Trophoblast cell (in vitro differentiated cells and primary cell): ENCODE results near the gene TSHZ2.
A peak's percentile ranks its signal among the peaks of the same experiment; 100 is the strongest.

Experiments used
- DNase-seq, 2 donors: peaks; one replicate each; pipeline ENCODE4 v3.0.0-alpha.2; 2016
- H2AFZ ChIP-seq: 2 replicates; pipeline ENCODE4 v1.6.1; 2013; ENCODE audit warnings: low read length, moderate library complexity, mild to moderate bottlenecking; ENCODE audit not compliant: insufficient read depth, poor library complexity
- H2AK5ac ChIP-seq: 2 replicates; pipeline ENCODE4 v1.6.1; 2013; ENCODE audit warnings: mild to moderate bottlenecking, low read length
- H2BK120ac ChIP-seq: 2 replicates; pipeline ENCODE4 v1.6.1; 2013; ENCODE audit warnings: low read length, mild to moderate bottlenecking, moderate library complexity; ENCODE audit not compliant: insufficient read depth, poor library complexity
- H2BK12ac ChIP-seq: 2 replicates; pipeline ENCODE4 v1.6.1; 2013; ENCODE audit warnings: mild to moderate bottlenecking, low read length, moderate library complexity
- H2BK5ac ChIP-seq: 2 replicates; pipeline ENCODE4 v1.6.1; 2013; ENCODE audit warnings: low read length, low read depth, moderate library complexity, mild to moderate bottlenecking; ENCODE audit not compliant: poor library complexity
- H3K14ac ChIP-seq: 2 replicates; pipeline ENCODE4 v1.6.1; 2013; ENCODE audit warnings: mild to moderate bottlenecking, low read length
- H3K18ac ChIP-seq: 2 replicates; pipeline ENCODE4 v1.6.1; 2013; ENCODE audit warnings: mild to moderate bottlenecking, low read length
- H3K23ac ChIP-seq: 2 replicates; pipeline ENCODE4 v1.6.1; 2013; ENCODE audit warnings: low read length
- H3K27ac ChIP-seq: 2 replicates; pipeline ENCODE4 v1.5.1; 2013; ENCODE audit warnings: low read depth, mild to moderate bottlenecking, inconsistent platforms, low read length, moderate library complexity
- H3K27me3 ChIP-seq: 2 replicates; pipeline ENCODE4 v1.6.1; 2013; ENCODE audit warnings: inconsistent platforms, mild to moderate bottlenecking, low read length, moderate library complexity; ENCODE audit not compliant: insufficient read depth
- H3K36me3 ChIP-seq, 2 experiments: 1 replicate in 1 of 2; 2 replicates in 1 of 2; pipeline ENCODE4 v1.6.1; 2013; ENCODE audit warnings: low read length in 2 of 2, mild to moderate bottlenecking in 2 of 2, moderate library complexity in 1 of 2; ENCODE audit not compliant: insufficient read depth in 2 of 2, control insufficient read depth in 1 of 2
- H3K4ac ChIP-seq: 2 replicates; pipeline ENCODE4 v1.6.1; 2013; ENCODE audit warnings: low read depth, mild to moderate bottlenecking, low read length, moderate library complexity
- H3K4me1 ChIP-seq, 2 experiments: 1 replicate in 1 of 2; 2 replicates in 1 of 2; pipeline ENCODE4 v1.6.1; 2013; ENCODE audit warnings: low read length in 2 of 2, mild to moderate bottlenecking in 2 of 2, moderate library complexity in 1 of 2; ENCODE audit not compliant: insufficient read depth in 2 of 2, control insufficient read depth in 1 of 2
- H3K4me2 ChIP-seq: 2 replicates; pipeline ENCODE4 v1.6.1; 2013; ENCODE audit warnings: inconsistent platforms, mild to moderate bottlenecking, low read length, moderate library complexity
- H3K4me3 ChIP-seq: 2 replicates; pipeline ENCODE4 v1.5.1; 2013; ENCODE audit warnings: mild to moderate bottlenecking, low read depth, low read length, inconsistent platforms
- H3K79me1 ChIP-seq: one replicate; pipeline ENCODE4 v1.6.1; 2013; ENCODE audit warnings: low read length
- H3K79me2 ChIP-seq: 2 replicates; pipeline ENCODE4 v1.6.1; 2013; ENCODE audit warnings: low read length, mild to moderate bottlenecking; ENCODE audit not compliant: control insufficient read depth, insufficient read depth, poor library complexity
- H3K9ac ChIP-seq: 2 replicates; pipeline ENCODE4 v1.6.1; 2013; ENCODE audit warnings: mild to moderate bottlenecking, low read length
- H3K9me3 ChIP-seq: 2 replicates; pipeline ENCODE4 v1.6.1; 2013; ENCODE audit warnings: low read depth, mild to moderate bottlenecking, control low read depth, inconsistent platforms, low read length; ENCODE audit not compliant: insufficient read depth
- H4K12ac ChIP-seq: 2 replicates; pipeline ENCODE4 v1.6.1; 2013; ENCODE audit warnings: low read depth, mild to moderate bottlenecking, low read length, moderate library complexity
- H4K8ac ChIP-seq: 2 replicates; pipeline ENCODE4 v1.6.1; 2013; ENCODE audit warnings: low read depth, mild to moderate bottlenecking, low read length, moderate library complexity
- H4K91ac ChIP-seq: one replicate; pipeline ENCODE4 v1.6.1; 2013; ENCODE audit warnings: low read depth, mild to moderate bottlenecking, low read length, moderate library complexity
- WGBS: extraction: QIAGEN DNeasy Blood & Tissue Kit; methylation state at CpG from one replicate; pipeline ENCODE4 v1.1.7; 2013; ENCODE audit warnings: missing lambda C conversion rate; ENCODE audit not compliant: insufficient read length, insufficient coverage; ENCODE audit errors: extremely low coverage; 5-methylcytosine and 5-hydroxymethylcytosine counted together

TSHZ2 gene

GRCh38 chr20:53329781-53330180 is 357.6 kb downstream of the TSHZ2 start:
- Histone ChIP-seq H3K9me3 (no peaks in the 10 kb centered on the region), H3K36me3 (no peaks in the 10 kb centered on the region), H3K4me2 (no peak overlapping the region), H3K18ac (no peak overlapping the region), H2AFZ (no peak overlapping the region), H3K4ac (no peak overlapping the region), H4K91ac (no peak overlapping the region), H3K27ac (no peak overlapping the region), H4K8ac (no peak overlapping the region), H3K4me3 (no peak overlapping the region), H2BK12ac (no peak overlapping the region), H3K79me2 (peaks cover 2% of the 10 kb centered on the region), H3K9ac (no peak overlapping the region), H2BK5ac (no peak overlapping the region), H3K14ac (no peak overlapping the region), H3K23ac (no peak overlapping the region), H2AK5ac (no peak overlapping the region), H3K79me1 (peaks cover 12% of the 10 kb centered on the region), H3K27me3 (no peaks in the 10 kb centered on the region), H3K4me1 (peaks cover 10 to 12% of the 10 kb centered on the region in 2 experiments), H4K12ac (no peak overlapping the region), H2BK120ac (no peak overlapping the region)
- no peak for DNase-seq
- WGBS, result no CpG with 5 or more reads among the region's 1 CpG

- Histone ChIP-seq H3K14ac (no peak overlapping the region), H3K9me3 (no peaks in the 10 kb centered on the region), H3K4me2 (no peak overlapping the region), H3K27ac (no peak overlapping the region), H3K27me3 (no peaks in the 10 kb centered on the region), H4K91ac (no peak overlapping the region), H3K23ac (no peak overlapping the region), H3K4me1 (peaks cover 13 to 18% of the 10 kb centered on the region in 2 experiments), H3K36me3 (no peaks in the 10 kb centered on the region), H3K18ac (no peak overlapping the region), H2BK120ac (no peak overlapping the region), H2BK5ac (no peak overlapping the region), H3K9ac (no peak overlapping the region), H4K8ac (no peak overlapping the region), H3K79me2 (peaks cover 2% of the 10 kb centered on the region), H2AFZ (no peak overlapping the region), H3K4me3 (no peak overlapping the region), H2BK12ac (no peak overlapping the region), H2AK5ac (no peak overlapping the region), H4K12ac (no peak overlapping the region), H3K79me1 (peaks cover 14% of the 10 kb centered on the region), H3K4ac (no peak overlapping the region)
- DNase-seq, result no peak
- WGBS, result no CpG with 5 or more reads among the region's 6 CpGs
These were observed 358.5 kb downstream of the TSHZ2 start for GRCh38 chr20:53330601-53331140.

GRCh38 chr20:53331151-53331973 is 359.2 kb downstream of the TSHZ2 start:
- Histone ChIP-seq H3K14ac (peak overlapping the region; percentile 64), H3K23ac (no peak overlapping the region), H3K79me2 (peaks cover 2% of the 10 kb centered on the region), H3K18ac (peak overlapping the region; percentile 70), H3K9ac (no peak overlapping the region), H4K91ac (peak overlapping the region; percentile 65), H4K8ac (no peak overlapping the region), H3K27ac (no peak overlapping the region), H2BK120ac (peak overlapping the region; percentile 78), H3K79me1 (peaks cover 14% of the 10 kb centered on the region), H2BK12ac (peak overlapping the region; percentile 93), H3K4me3 (no peak overlapping the region), H3K4me2 (no peak overlapping the region), H3K9me3 (no peaks in the 10 kb centered on the region), H3K4me1 (peaks cover 13 to 18% of the 10 kb centered on the region in 2 experiments), H3K4ac (no peak overlapping the region), H4K12ac (no peak overlapping the region), H3K27me3 (no peaks in the 10 kb centered on the region), H2AFZ (no peak overlapping the region), H2AK5ac (no peak overlapping the region), H2BK5ac (peak overlapping the region; percentile 32), H3K36me3 (no peaks in the 10 kb centered on the region)
- no CpG with 5 or more reads among the region's 12 CpGs for WGBS
- DNase-seq, result peak; percentile 87 to 98

- Histone ChIP-seq H3K27ac (no peak overlapping the region), H2BK5ac (peak overlapping the region; percentile 22), H3K36me3 (no peaks in the 10 kb centered on the region), H3K79me1 (peaks cover 14% of the 10 kb centered on the region), H3K18ac (peak overlapping the region; percentile 70), H3K27me3 (no peaks in the 10 kb centered on the region), H3K23ac (no peak overlapping the region), H2AK5ac (peak overlapping the region; percentile 90), H3K4me2 (no peak overlapping the region), H3K4ac (no peak overlapping the region), H3K4me3 (no peak overlapping the region), H4K12ac (no peak overlapping the region), H2BK120ac (peak overlapping the region; percentile 78), H3K79me2 (peaks cover 2% of the 10 kb centered on the region), H3K4me1 (peaks cover 13 to 18% of the 10 kb centered on the region in 2 experiments), H3K9me3 (no peaks in the 10 kb centered on the region), H4K91ac (peak overlapping the region; percentile 53), H3K9ac (no peak overlapping the region), H3K14ac (peak overlapping the region; percentile 64), H2BK12ac (peak overlapping the region; percentile 93), H4K8ac (peak overlapping the region; percentile 32), H2AFZ (no peak overlapping the region)
- no CpG with 5 or more reads among the region's 9 CpGs for WGBS
- peak in 1 of 2 donors; percentile 19 for DNase-seq
These were observed 360.1 kb downstream of the TSHZ2 start for GRCh38 chr20:53332022-53332837.
